Measurements from ENCODE around the gene AKAP8L.

Gene AKAP8L, protein sequence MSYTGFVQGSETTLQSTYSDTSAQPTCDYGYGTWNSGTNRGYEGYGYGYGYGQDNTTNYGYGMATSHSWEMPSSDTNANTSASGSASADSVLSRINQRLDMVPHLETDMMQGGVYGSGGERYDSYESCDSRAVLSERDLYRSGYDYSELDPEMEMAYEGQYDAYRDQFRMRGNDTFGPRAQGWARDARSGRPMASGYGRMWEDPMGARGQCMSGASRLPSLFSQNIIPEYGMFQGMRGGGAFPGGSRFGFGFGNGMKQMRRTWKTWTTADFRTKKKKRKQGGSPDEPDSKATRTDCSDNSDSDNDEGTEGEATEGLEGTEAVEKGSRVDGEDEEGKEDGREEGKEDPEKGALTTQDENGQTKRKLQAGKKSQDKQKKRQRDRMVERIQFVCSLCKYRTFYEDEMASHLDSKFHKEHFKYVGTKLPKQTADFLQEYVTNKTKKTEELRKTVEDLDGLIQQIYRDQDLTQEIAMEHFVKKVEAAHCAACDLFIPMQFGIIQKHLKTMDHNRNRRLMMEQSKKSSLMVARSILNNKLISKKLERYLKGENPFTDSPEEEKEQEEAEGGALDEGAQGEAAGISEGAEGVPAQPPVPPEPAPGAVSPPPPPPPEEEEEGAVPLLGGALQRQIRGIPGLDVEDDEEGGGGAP

DNA sequence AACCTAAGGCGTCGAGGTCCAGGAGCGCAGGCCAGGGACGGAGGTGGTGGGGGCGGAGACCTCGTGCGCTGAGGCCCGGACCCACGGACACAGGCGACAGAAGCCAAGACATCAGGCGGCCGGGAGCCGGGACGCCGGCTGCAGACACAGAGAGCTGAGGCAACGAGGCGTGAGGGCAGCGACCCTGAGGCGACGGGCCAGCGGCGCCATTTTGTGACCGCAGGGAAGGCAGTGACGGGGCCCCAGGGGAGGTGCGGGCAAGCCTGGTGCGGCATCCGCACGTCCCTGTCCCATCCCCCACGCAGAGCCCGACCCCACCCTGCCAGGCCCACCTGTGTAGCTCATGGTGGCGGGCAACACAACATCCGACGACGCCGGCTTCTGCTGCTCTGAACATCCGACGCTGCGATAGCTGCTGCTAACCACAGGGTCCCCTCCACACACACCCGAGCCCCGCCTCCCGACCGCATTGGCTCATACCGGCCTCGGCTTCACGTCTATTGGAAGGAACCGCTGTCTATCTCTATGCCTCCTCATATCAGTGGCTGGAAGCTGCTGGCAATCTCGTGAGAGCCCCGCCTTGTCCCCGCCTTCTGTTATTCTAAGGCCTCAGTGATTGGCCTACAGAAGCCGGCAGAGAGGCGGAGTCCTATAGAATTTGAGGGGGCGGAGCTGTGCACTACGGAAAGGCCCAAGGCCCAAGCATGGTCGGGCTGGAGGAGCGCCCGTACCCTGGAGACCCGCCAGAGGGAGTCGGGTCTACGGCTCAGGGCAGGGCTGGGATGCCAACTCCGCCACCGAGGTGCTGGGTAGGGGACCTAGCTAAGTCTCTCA, at the start of gene AKAP8L:
AKAP8L (minus strand) TSS at position 410 of the 834 bp plus-strand sequence; CDS start at position 345, 65 bp downstream.
- DNase-seq, result peak; percentile 100

DNA sequence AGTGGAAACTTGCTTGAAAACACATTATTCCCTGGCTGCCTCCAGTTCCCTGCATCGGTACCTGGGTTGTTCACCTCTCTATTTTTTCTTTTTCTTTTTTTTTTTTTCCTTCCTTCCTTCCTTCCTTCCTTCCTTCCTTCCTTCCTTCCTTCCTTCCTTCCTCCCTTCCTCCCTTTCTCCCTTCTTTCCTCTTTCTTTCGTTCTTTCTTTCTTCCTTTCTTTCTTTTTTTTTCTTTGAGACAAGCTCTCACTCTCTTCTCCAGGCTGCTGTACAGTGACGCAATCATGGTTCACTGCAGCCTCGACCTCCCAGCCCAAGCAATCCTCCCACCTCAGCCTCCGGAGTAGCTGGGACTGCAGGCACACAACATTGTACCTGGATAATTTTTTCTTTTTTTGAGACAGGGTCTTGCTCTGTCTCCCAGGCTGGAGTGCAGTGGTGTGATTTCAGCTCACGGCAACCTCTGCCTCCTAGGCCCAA, 49.0 kb upstream of the AKAP8L start:
- no peak for DNase-seq

DNA sequence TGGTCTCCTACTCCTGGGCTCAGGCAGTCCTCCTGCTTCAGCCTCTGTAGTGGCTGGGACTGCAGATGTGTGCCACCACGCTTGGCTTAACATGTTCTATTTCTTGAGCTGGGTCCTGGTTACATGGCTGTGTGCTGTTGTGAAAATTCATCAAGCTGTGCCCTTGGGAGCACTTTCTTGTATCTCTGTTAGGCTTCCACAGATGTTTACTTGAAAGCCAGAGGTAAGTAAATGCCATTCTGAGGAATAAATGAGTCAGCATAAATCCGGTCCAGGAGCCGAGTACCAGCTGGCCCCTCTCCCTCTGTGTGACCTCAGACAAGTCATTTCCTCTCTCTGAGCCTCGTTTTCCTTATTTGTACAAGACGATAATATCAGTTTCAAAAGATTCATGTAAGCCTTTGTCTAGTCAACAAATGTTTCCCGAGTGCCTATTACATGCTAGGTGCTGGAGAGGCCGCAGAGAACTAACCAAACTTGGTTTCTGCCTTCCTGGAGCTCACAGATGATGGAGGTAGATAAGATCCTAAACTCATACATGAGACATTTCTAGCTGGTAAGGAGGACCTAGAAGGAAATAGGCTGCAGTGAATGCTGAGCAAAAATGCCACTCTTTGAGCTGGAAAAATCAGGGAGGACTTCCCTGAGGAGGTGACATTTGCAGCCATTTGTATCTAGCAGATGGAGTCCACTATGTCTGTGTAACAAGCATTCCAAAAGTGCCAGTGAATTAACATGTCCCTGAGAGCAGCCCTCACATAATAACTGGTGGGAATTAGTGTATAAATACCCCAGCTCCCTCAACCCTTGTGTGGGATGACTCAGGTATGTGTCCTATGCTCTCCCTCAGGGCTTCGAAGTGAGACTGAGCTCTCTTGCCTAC, 48.3 kb upstream of the AKAP8L start:
- no peak for DNase-seq

DNA sequence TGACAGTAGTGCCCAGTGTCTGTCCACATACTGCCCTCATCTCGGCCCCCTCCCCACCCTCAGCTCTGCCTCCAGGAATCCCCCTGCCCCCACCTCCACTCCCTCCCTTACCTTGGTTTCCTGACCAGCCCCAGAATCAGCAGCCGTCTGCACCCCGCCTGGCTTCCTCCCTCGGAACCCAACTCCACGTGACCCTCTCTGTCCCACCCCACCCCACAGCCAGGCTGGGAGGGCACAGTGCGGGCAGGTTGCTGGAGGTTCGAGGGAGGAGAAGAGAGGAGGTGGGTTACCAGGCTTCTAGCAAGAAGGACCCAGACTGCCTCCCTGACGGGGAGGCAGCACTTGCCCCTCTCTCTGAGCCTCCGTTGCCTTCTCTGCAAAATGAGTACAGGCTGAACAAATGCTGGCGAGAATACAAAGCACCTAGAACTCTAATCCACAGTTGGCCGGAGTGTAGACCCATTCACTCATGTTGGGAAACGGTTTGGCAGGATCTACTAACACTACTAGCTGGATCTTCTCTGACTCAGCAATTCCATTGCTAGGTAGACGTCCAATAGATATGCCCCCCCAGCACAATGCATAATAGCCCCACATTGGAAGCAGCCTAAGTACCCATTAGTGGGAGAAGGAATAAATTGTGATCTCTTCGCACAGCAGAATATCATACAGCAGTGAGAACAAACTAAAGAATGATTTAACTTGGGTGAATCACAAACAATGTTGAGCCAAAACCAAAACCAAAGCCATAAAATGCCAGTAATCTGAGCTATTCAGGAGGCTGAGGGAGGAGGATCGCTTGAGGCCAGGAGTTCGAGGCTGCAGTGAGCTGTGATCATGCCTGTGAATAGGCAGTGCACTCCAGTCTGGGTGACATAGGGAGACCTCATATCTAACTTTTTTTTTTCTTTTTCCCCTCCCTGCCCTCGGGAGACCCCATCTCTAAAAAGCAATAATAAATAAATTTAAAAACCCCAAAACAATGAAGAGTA, 45.9 kb upstream of the AKAP8L start, which contains the start of gene RASAL3:
RASAL3 (minus strand) TSS at position 151 of the 992 bp plus-strand sequence. CDS start 186 bp downstream, outside the sequence.
- no peak for DNase-seq

DNA sequence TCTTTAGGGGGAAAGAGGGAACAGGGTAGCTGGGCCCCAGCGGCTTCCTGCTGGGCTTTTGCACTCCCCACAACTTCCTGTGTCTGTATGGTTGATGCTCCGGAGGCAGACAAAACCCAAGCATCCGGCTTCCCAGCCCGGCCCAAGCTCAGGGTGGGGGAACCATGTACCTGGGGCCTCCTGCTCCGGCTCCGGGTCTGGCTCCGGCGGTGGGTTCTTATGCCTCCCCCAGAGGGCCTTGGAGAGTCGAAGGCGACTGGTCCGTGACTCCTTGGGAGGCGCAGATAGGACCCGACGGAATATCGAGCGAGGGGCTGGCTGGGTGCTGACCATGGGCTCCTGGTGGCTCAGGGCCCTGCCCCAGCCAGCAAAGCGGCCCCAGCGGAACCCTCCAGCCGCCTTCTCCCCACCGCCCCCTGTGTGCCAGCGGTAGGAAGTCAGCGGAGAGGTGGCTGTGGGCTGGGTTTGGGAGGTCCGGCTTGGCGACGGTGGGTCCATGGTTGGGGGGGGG, 45.1 kb upstream of the AKAP8L start:
- DNase-seq, result no peak

DNA sequence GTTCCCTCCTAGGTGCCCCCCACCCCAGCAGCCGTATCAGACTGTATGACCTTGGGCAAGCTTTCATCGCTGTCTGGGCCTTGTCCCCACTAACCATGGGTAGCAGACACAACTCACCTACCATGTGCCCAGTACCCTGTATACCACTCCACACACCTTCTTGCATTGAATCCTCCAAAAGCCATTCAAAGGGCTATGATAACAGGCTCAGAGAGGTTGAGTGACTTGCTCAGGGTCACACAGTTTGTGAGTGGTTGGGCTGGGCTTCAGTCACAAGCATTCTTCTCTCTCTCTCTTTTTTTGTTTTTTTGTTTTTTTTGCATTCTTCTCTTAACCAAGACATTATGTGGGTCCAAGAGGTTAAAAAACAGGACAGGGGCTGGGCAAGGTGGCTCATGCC, 42.9 kb upstream of the AKAP8L start:
- DNase-seq, result no peak

DNA sequence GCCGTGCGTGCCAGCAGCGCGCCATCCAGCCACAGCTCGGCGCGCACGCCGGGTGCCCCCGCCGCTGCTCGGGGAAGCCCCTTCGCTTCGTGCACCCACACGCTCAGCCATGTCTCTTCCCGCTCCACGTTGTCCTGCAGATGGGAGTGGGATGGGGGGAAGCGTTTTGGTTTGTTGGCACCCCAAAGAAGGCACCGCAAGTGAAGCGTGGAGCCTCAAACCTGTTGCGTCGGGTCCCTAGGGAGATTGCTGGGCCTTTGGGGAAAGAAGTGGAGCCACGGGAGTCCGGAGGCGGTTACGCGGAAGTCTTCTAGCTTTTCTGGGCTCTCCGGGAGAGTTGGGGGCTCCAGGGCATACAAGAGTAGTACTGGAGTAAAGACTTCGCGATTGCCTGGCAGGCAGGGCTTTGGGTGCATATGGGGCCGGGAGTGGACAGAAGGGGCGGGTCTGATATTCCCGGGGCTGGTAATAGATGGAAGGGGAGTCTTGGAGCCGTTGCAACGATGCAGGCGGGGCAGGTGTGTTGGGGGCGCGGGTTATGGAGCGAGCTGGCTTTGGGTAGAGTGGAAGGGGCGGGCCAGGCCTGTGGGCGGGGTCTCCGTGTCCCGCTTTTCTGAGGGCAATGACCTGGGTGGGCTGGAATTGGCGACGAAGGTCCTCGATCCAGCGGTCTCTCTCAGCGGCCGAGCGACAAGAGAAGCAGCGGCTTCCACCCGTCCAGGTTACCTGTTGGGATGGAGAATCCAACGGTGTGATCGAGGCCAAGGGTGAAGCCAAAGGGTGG, 39.1 kb upstream of the AKAP8L start:
- no peak for DNase-seq

DNA sequence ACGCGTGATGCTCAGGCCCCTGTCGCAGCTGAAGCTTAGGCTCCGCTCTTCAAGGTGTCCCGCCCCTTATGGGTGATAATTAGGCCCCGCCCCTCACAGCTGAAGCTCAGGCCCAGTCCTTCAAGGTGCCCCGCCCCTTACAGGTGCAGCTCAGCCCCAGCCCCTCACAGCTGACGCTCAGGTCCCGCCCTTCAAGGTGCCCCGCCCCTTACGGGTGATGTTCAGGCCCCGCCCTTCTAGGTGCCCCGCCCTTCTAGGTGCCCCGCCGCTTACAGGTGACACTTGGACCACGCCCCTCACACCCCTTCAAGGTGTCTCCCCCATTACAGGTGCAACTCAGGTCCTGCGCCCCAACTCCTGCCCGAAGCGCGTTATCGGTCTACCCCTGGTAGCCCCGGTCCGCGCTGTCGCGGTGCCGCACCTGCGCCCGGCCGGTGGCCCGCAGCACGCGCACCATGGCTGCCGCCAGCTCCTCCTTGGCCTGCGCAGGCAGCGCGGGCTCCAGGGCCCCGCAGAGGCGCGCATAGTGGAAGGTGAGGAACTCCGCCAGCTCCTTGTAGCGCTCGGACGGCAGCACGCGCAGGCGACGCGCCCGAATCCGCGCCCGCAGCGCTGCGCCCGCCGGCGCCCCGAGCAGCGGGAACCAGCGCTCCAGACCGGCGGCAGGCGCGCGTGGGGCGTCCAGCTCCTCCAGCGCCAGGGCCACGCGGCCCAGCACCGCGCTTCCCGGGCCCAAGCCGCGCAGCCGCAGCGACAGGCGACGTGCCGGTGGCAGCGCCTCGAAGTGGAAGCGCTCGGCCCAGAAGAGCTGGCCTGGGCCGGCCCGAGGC, 38.3 kb upstream of the AKAP8L start:
- no peak for DNase-seq

DNA sequence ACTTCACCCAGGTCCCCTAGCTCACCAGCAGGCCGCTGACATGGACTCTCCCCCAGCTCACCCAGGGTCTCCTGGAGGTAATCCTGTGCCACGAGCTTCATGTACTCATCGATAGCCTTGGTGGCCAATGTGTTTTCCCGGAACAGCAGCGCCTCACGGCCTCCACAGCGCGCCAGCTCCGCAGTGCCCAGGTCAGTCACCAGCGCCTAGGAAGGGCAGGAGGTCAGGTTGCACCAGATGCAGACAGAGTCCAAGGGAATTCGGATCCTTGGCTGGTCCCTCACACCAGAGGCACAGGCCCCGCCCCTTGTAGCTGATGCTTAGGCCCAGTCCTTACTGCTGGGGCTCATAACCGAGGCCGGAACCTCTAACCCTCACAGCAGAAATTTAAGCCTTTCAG, 37.7 kb upstream of the AKAP8L start:
- DNase-seq, result no peak

DNA sequence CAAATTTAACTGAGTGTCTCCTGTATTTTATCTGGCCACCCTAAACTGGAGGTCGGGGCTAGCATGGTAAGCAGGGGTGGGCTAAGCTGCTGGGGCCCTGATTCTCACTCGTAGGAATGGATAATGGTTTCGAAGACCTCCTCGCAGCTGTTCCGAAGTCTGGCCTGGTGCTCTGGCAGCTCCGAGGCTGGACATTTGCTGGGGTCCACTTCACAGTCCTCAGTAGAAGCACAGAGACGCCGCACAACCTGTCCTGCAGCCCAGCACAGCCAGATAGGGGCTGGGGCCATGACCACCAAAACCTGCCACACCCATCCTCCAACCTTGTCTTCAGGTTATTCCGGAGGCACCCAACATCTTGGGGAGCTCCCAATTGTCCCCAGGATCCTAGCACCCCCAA, 37.2 kb upstream of the AKAP8L start:
- no peak for DNase-seq

DNA sequence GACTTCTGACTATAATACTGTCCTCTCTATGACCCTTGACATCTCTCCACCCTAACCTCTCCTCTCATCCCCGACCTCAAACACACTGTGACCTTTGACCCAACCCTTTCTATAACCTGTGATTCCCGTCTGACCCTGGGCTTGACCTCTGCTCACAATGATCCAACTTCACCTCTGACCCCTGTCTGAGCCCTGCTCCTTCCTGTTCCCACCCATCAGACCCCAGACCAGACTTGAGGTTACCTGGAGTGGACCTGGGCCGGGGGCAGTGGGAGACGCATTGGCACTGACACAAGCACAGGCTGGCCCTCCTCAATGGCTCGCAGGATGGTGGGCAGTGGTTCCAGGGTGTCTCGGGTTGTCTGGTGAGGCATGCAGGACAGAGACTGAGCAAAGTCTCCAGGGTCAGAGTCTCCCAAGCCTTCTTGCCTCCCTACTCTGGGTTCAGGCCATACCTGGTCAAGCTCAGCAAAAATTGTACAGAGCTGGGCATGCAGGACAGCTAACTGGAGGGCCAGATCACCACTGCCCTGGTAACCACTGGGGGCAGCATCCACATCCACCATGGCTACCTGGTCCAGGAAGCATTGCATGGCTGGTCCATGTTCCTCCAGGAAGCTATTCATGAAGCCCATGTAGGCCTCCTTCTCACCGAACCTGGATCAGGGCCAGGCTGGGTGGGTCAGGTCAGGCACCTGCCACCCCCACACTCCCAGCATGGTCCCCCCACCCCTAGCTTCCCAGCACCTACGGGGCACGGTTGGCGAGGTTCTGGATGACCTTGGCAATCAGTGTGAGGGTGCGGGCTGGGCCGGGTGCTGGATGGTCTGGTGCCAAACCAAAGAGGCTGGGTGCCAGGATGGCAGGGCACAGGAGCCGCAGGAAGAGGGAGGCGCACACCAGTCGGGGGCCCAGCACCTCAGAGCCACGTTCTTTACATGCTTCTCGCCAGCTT, 35.4 kb upstream of the AKAP8L start:
- DNase-seq, result no peak

DNA sequence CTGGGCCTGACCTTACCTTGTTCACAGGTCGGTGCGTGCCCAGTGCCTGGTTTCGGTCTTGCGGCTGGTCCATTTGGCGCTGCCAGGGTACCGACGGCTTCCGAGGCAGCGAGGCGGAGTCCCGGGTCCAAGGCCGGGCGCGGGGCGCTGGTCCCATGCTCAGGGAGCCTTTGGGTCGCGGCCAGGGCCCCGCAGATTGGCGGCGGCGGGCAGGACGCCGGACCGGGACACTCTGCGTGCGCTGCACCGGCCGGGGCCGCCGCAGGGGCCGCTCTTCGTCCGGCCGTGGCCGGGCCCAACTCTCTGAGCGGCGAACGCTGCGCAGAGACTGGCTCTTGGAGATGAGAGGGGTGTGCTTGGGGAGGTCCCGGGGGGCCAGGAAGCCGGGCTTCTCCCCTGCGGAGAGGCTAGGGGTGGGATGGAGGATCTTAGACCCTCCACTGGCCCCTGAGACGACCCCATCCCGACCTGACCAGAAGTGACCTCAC, 34.3 kb upstream of the AKAP8L start:
- no peak for DNase-seq

DNA sequence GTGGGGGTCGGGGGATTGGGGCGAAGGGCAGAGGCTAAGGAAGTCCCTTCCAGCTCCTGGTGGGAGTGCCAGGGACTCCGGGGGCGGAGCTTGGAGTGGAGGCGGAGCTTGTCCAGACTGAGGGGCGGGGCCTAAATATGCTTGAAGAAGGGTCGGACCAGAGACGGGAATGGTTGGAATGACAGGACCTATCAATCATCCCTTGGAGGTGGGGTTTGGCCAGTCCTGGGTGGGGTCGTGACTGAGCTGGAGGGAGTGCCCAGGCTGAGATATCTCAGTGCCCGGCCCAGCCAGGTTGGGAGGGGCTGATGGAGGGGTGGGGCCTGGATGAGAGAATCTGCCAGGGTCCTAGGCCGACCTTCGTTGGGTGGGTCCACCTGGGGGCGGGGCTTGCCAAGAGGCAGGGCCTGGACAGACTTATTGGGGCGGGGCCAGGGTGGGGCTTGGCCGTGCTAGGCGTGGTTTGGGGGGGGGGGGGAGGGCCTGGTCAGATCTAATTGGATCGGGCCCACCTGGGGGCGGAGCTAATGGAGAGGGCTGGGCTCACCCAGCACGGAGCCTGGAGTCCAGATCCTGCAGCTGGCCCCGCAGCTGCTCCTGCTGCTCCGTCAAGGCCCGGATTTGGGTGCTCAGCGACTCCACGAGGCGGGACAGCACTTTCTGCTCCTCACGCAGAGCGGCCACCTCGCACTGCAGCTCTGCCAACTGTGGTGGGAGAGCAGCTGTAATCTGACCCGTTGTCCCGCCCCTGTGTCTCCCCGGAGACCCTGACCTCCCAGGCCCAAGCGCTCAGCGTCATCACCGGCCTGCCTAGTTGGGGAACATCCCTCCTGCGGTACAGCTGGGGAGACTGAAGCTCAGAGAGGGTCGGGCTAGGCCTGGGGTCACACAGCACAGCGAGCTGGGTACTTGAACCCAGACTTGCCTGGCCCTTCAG, 33.6 kb upstream of the AKAP8L start:
- no peak for DNase-seq

DNA sequence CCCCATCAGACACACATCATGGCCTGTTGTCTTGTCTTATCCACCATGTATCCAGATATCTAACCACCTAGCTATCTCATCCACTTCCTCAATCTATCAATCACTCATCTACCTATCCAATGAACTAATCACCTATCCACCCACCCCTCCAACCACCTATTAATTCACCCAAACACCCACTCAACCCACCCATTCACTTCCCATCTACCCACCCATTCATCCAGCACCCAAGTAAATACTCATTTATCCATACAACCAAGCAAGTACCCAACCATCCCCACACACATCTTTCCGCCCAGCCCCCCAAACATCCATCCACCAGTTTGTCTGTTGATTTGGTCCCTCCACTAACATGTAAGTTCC, 31.7 kb upstream of the AKAP8L start:
- no peak for DNase-seq

DNA sequence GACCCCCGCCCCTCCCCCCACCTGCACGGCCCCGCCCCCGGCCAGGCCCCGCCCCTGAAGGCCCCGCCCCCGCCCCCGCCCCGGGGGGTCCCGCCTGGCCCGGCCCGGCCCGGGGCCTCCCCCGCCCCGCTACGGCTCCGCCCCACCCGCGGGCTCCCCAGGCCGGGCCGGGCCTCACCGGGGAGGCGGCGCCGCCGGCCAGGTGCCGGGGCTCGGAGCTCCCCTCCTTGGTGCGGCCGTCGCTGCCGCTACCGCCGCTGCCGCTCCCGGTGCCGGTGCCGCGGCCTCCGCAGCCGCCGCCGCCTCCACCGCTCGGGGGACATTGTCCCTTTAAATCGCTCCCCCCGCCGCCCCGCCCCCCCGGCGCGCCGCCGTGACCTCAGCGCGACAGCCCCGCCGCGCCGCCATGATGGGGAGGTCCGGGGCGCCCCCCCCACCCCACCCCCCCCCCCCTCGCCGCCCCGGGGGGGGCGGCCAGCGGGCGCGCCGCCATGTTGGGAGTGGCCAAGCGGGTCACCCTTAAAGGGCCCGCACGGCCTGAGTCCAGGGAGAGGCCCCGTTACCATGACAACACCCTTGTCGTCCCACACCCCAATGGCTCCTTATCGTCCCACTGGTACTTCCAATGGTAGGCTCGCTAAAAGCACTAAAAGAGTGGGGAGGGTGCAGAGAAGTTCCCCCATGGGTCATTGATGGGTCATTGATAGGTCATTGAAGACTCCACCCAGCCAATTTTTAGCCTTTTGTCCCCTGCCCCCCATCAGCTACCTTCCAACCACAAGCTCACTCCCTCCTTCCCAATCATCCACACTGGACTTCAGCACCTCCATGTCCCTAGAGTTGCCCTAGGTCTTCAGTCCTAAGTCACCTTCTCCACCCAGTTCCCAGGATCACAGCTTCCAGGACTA, 31.1 kb upstream of the AKAP8L start, which contains the start of gene WIZ:
WIZ (minus strand) TSS at position 337 of the 908 bp plus-strand sequence. CDS start 1,649 bp downstream, outside the sequence.
- no peak for DNase-seq

Measured in kidney glomerular epithelial cell (primary cell).